NCI-H1436 treated with DMSO at 0.1 percent for 48 hours (cell line): ENCODE measurements around the gene CRISPLD2.

ENCODE experiments used
- DNase-seq: peaks from one replicate; lab custom pipeline; 2025; lab: John Stamatoyannopoulos, UW

The CRISPLD2 gene

DNA sequence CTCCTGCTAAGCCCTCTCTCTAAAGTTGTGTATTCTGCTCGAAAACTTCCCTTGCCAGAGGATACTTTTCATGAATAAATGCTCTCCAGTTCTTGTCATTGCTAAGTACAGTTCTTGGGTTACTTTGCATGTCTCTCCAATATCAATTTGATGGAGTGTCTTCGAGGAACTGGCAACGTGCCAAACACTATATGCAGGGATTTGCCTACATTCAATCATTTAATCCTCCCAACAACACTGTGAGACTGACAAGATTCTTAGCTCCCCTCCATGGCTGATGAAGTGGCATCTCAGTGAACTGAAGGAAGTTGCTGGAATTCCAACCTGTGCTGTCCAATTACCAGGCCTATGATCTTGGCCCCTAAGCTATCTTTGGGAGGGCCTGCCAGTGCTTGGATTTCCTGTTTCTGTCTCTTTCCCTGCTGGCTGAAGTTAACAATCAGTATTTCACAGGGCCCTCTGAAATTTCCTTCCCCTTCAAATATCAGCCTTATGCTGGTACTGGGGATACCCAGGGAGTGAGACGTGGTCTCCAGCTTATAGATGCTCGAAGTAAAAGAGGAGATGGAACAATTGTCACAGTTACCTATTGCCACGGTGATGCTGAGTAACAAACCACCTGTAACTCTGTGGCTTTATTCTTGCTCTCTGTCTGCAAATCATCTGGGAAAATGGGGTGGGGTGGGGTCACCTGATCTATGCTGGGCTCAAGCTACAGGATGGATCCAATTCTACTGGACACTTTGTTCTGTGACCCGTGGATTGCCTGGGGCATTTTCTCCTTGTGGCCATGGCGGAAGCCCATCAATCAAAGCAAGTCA is 19.4 kb upstream of the CRISPLD2 start:
- DNase-seq = no peak

DNA sequence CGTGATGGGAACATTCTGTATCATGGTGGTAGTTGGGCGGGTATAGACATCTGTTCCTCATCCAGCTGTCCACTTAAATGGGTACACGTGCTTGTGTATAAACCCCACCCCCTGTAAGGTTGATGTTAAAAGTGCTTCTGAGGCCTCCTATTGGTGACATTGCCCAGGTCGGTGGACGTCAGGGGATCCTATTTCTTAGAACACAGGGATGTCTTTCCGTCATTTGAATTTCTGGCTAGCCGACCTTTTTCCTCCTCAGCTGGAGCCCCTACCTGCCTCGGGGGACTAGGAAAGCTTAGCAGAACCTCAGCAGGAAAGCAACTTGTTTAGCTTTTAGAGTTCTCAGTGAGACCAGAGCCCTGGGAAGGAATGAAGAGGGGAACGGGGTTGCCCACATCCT is 16.6 kb upstream of the CRISPLD2 start:
- no peak for DNase-seq

DNA sequence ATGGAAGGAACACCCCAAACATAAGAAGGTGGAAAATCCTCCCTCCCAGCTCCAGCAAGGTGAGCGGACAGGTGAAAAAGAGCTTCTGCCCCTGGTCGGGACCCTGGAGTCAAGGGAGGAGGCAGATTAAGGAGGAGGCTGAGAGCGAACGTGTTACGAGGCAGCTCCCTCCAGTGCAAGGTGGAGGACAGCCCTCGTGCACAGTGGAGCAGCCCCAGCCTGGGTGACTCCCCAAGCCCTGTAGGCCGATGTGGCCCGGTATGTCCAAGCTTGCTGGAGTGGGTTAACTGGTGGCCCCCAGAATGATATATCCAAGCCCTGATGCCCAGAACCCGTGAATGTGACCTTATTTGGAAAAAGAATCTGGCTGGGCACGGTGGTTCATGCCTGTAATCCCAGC is 15.5 kb upstream of the CRISPLD2 start:
- no peak for DNase-seq

DNA sequence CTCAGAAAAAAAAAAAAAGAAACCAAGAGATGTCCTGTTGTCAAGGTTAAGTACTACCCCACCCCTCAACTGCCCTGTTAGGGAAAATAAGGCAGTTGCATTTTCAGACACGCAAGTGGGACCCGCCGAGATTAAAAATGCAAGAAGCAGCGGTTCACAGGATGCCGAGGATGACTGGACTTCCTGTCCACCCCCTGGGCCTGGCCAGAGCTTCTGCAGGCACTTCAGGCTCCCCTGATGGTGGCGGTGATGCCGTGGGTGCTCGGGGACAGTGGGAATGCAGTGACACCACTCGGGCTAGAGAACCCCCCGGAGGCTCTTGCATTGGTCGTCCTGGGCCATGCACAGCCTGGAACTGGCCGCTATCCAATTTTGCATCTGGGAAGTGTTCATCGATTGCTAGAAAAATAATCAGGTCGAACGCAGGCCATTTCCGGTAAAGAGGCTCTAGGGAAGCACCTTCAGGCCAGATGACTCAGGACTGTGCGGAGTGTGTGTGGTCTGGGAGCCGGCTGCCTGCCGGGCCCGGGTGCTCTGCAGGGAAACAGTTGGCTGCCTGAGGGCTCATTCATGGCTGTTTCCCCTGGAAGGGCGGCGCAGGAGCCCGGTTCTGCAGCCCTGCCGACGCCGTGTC is 13.4 kb upstream of the CRISPLD2 start:
- no peak for DNase-seq

DNA sequence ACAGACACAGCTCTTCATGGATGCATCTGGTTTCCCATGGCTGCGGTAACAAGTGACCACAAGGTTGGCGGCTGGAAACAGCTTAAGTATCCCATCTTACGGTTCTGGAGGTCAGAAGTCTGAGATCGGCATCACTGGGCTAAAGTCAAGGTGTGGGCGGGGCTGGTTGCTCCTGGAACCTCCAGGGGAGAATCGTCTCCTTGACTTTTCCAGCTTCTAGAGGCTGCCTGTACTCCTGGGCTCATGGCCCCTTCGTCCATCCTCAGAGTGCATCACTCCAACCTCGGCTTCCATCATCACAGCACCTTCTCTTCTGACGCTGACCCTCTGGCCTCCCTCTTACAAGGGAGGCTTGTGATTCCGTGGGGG is 12.9 kb upstream of the CRISPLD2 start:
- DNase-seq = no peak

DNA sequence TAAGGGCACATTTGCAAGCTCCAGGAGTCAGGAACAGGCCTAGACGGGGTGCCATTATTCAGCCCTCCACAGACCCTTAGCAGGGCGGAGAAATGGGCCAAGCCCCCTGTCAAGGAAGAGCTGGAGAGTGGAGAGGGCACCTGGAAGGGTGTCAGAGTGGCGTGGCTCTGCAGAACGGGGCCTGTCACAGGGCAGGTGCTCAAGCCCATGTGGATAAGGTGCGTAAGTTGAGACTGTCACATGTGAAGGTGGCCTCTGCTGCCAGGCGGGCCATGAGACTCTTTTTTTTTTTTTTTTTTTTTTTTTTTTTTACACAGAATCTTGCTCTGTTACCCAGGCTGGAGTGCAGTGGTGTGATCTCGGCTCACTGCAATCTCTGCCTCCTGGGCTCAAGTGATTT is 12.0 kb upstream of the CRISPLD2 start:
- DNase-seq = no peak

DNA sequence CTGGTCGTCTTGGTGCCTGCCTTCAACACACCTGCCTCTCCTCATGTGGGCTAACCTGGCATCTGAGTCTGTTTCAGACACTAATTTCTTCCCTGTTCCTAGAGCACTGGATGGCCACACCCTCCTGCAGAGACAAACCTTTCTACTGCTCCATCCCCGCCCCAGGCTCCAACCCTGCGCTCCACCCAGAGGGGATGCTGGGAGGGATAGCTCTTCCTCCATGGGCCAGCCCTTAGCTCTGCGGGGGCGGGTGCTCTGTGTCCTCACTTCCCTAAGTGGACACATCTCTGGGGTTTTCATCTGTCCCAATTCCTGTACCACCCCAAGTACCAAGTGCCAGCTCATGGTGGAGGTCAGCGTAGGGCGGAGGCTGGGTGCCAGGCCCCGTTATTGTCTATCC is 11.0 kb upstream of the CRISPLD2 start:
- no peak for DNase-seq

DNA sequence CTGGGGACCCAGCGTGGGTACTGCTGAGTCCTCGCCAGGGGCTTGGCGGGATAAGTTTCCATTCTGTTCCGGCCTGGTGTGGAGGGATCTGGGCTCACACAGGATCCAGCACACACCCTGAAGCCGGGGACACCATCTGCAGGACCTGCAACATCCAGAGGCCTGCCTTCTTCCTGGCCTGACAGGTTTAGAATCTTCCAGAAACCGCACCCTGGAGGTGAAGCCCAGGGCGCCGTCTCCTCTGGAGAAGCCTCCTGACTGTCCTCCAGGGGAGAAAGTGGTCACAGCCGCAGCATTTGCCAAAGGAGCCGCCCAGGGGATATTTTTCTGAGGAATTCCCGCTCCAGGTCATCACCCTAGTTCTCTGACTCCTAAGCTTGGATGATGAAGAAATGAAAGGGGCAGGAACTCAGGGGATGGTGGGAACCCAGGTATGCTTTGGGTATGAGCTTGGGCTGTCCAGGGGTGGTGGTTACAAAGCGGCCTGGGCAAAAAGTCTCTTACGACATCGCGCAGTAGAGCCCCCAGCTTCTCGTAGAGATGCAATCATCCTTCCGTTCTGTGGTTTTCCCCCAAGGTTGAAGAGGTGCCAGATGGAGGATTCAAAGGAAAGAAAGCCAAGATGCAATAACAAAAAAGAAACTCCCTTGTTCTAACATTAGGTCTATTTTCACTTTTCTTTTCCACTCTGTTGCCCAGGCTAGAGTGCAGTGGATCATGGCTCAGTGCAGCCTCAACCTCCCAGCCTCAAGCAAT is 9.1 kb upstream of the CRISPLD2 start:
- no peak for DNase-seq

DNA sequence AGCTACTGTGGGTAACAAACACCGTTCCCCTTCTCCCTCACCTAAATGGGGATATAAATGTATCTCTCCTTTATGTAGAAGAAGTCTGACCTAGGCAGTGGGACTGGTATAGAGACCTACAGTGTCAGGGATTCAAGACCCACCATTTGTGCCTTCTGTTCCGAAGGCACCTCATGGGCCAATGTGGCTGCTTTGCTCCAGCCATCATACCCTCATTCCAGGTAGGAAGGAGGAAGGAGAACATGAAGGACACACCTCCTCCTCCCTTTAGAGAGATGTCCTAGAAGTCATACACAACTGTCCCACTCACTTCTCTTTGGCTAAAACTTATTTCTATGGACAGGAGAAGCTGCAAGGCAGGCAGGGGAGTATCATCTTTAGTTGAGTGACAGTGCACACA is 8.3 kb upstream of the CRISPLD2 start:
- DNase-seq = no peak

DNA sequence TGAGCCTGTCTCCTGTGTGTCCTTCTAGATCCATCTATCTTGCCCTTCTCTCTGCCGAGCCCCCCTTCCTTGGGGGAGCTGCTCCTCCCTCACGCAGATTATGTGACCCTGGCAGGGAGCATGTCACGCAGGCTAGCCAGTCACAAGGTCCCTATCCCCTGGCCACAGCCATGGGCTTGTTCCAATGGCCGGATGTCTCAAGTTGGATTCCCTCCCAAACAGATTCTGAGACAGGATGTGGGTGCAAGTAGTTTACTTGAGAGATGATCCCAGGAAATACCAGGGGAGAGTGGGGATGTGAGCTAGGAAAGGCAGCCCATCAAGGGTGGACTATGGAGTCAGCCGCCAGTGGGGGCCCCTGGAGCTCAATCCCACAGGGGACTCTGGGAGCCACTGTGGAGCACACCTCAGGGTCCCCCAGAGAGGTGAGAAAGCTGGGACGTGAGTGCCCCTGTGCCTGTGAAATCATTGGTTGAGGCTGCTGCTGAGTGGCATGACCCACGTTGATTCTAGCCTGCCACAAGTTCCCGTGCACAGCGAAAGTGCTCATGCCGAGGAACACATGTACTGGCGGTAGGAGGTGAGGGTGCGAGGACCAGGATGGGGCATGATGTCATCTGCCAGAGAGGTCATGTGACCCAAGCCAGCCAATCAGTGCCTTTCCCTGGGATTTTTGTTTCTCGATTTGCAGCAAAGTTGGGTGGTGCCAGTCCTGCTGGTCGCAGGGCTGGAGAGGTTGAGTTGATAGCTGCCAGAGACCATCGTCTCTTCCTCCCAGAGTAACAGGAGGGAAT is 6.4 kb upstream of the CRISPLD2 start:
- no peak for DNase-seq

DNA sequence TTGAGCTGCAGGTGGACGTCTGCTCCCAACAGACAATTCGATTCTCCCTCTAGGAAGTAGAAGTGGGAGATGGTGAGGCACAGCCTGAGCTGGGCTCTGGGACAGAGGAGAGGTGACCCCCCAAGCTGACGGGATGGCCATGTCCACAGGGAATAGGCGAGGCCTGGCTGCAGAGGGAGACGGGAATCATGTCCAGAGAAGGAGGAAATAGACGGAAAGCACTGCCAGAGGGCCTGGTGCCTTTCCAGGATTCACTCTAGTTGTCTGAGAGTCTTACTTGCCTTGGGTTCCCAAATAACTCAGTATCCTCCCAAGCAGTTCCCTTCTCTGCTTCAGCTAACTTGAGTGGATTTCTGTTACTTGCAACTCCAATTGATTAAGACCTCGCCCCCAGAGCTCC is 4.3 kb upstream of the CRISPLD2 start:
- DNase-seq = no peak

DNA sequence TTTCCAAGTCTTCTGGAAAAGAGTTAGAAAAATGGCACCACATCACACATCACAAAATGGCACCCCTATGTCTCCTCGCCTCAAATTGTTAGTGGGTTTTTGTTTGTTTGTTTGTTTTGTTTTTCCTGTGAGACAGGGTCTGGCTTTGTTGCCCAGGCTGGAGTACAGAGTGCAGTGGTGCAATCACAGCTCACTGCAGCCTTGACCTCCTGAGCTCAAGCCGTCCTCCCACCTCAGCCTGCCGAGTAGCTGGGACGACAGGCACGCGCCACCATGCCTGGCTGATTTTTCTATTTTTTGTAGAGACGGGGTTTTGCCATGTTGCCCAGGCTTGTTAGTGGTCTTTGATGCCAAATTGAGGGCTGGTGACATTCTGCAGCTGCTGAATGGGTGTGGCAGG is 3.8 kb upstream of the CRISPLD2 start:
- no peak for DNase-seq

DNA sequence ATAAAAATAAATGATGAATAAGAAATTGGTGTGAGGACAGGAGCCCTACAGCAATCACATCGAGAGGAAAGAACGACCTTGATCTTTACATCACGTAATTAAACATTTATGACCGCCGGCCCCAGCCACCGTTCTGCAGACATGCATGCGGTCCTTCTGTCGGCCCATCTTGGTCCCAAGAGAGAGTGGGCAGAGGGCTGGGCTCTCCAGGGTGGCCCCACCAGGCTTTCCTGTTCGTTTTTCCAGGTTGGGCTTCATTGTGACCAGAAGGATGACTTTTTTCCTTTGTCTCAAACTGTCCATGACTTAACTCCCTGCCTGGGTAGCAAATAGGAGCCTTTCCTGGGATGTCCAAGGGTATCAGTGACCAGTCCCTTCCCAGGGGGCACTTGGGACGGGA is 3.3 kb upstream of the CRISPLD2 start:
- DNase-seq = no peak

DNA sequence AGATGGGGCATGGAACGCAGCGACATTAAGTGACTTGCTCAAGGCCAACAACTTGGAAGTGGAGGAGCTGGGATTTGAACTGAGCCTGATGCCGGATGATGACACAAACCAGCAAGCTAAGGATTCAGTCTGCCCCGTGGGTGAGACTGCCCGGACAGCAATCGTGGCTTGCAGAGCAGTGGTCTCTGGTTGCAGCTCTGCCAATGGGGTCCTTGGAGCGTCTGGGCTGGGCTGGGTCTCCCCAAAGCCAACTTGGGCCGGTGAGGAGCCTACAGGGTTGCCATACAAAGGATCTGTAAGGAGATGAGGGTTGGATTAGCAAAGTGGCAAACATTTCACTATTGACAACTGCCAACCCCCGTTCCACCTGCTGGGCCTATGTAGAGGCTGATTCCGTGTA is 2.6 kb upstream of the CRISPLD2 start:
- DNase-seq = no peak

DNA sequence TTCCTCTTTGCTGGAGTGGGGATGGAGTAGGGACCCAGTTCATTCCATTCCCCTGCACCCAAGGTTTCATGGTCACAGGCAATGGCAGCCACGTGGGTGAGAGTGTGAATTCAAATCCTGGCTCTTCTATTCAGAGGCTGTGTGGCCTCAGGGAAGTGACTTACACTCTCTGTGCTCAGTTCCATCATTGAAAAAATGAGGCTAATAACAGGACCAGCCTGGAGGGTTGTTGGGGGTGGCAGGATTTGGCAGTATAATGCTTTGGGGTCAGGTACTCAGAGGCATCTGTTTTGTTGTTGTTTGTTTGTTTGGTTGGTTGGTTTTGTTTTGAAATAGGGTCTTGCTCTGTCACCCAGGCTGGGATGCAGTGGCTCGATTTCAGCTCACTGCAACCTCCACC is 2.2 kb upstream of the CRISPLD2 start:
- no peak for DNase-seq

DNA sequence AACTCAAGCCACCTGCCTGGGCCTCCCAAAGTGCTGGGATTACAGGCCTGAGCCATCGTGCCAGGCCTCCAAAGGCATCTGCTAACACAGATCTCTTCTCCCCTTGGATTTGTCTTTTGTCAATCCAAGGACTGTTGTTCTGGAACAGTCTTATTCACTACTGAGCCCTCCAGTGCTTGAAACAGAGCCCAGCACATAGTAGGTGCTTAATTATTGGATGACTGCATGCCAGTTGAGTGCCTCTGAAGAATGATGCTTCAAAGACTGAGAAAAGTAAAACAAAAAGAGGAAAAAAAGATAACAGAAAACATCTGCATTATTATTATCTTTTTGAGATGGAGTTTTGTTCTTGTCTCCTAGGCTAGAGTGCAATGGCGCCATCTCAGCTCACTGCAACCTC is 1.7 kb upstream of the CRISPLD2 start:
- DNase-seq = no peak

DNA sequence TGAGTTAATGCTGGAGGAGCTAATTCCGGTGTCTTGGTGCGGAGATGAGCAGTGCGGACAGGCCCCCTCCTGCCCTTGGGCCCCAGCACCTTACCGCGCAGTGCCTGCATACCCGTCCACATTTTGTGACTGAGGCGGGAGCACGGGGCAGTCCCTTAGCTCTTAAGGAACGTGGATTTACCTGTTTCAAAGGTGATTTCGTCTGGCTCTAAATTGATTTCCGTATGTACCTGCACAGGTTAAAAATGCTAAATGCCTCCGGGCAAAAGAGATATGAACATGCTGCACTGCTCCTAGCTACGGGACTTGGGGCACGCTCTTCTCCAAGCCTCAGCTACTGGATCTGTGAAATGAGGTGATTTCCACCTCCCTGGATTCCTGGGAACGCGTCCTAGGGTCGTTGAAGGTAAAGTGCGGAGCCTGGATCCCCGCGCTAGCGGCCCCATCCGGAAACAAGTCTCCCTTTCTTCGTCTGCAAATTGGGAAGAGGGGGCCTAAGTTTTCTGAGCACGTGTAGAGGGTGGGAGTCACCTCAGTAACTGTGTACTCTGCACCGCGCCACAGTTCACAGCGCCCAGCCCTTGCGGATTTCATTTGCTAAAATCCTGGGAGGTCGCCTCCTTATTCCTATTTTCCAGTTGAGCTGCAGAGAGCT is 669 bp upstream of the CRISPLD2 start:
- DNase-seq = no peak

DNA sequence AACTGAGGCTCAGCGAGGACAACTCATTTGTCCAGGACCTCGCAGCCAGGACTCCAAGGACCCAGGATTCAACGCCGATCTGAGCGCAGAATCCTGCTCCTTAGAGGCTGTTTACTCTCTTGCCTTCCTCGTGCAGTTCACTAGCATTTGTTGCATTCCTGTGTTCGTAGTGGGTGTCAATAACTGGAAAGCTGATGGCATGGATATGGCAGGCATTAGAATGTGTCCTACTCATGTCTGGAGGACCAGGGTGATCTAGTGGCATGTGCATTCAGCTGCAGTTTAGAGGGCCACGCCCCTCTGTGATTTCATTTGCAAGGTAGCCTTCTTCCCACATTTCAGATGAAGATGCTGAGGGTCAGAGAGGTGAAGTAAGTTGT is 510 bp downstream of the CRISPLD2 start:
- no peak for DNase-seq

DNA sequence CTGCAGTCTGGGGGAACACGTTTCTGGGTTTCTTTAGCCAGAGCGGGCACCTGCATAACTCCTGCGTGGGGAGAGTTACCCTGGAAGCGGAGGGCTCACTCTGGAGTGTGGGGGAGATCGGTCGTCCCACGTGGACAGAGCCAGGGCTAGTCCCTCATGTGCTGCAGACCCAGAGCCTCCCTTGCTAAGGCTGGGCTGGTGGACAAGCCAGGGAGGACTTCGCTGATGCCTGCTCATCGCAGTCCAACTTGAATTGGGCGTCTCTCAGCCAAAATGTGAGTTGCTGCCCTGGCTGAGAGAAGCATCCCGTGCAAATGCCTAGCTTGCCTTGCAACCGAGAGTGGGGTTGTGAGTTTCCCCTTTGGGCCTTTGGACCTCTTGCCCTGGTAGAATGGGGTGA is 986 bp downstream of the CRISPLD2 start:
- no peak for DNase-seq

DNA sequence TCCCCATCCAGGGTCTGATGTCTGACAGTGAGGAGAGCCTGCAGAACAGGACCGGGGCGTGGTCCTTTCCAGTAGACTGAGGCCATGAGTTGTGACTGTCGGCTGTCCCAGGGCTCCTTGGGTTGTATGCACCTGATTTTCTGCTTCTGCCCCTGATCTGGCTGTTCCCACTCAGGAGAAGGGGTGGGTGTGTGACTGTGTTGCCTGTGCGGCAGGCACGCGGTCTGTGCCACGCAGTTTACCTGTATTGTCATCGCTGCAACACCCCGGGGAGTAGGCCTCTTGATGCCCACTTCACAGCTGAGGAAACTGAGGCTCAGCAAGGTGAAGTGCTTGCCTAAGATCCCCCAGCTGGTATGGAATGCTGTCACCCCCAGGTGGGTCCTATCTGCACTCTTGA is 1.4 kb downstream of the CRISPLD2 start:
- no peak for DNase-seq

DNA sequence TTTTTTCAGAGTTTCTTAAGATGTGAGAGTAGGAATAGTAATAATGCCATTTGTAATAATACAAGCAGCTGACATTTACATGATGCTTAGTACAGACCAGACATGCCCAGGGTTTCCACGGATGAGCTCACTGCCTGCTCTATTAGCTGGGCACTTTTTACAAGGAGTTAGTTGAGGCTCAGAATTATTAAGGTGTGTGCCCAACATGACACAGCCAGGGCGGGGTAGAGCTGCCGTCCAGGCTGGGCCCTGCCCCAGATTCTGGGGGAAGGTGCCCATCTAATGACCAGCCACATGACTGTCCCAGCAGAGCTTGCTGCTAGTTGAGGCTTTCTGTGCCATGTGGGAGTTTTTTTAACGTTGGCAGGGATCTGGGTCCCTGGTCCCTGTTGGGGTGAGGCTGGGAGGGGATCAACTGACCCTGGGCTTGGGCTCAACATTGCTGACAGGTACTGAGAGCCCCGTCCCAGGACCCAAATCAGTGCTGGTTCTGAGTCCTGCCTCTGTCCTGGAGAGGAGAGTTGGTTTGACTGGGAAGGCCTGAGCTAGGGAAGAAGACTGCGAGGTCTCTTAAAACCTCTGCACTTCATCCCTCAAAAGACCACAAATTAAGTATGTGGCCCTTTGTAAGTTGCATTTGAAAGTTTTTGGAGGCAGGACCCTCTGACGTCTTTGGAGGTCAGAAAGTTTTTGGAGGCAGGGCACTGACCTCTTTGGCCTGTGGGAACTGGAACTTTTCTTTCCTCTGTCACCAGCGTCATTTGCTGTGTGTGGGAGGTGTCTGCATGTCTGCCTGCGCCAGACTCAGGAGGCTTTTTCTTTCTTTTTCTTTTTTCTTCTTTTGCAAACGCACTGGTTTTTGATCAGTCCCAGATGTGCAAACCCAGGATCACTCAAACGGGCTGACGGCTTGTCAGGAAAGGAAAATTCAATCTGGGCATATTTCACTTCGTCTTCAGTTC is 2.2 kb downstream of the CRISPLD2 start:
- no peak for DNase-seq
